OCI-LY7 (cell line): ENCODE results near the gene EXOC4. TPM values are rescaled to one million over a fixed set of nuclear protein-coding genes. Genes with fewer than 3 reads are reported as not detected.

Experiments
- BruUV-seq: library from RNA; stranded (reverse); fragments of 400-500 nt; replicated peaks from 2 replicates; lab custom pipeline; 2021; lab: Mats Ljungman, UMichigan
- CTCF ChIA-PET: fragments of 300-600 bp; sonication (Branson Sonifier 250); formaldehyde crosslinking; loops from one replicate; lab custom pipeline; 2022; ENCODE audit warnings: antibody characterized with exemption; ENCODE audit not compliant: unreplicated experiment; lab: Charles Lee
- POLR2A ChIA-PET: fragments of 300-600 bp; sonication (Branson Sonifier 250); formaldehyde crosslinking; loops from one replicate; lab custom pipeline; 2022; ENCODE audit warnings: antibody characterized with exemption; lab: Charles Lee
- DNase-seq: peaks from one replicate; pipeline ENCODE4 v3.0.0-alpha.2; 2015; ENCODE audit warnings: low spot score
- H2AFZ ChIP-seq: fragments of 200-600 bp; sonication (generic), shearing (Covaris generic); 2 replicates; pipeline ENCODE4 v1.6.1; 2014; ENCODE audit warnings: mild to moderate bottlenecking, antibody characterized with exemption, low read length, moderate library complexity
- H3K27ac ChIP-seq: fragments of 200-600 bp; sonication (generic); 2 replicates; pipeline ENCODE4 v1.5.1; 2014; ENCODE audit warnings: mixed run types, low read depth, mild to moderate bottlenecking, moderate library complexity, low read length, inconsistent platforms; ENCODE audit not compliant: poor library complexity, severe bottlenecking
- H3K36me3 ChIP-seq: fragments of 200-600 bp; sonication (generic); 2 replicates; pipeline ENCODE4 v1.6.1; 2014; ENCODE audit warnings: mild to moderate bottlenecking, antibody characterized with exemption, low read length, moderate library complexity, mixed read lengths; ENCODE audit not compliant: insufficient read depth
- H3K4me1 ChIP-seq: fragments of 200-600 bp; sonication (generic); 2 replicates; pipeline ENCODE4 v1.5.1; 2014; ENCODE audit warnings: mild to moderate bottlenecking, low read length; ENCODE audit not compliant: insufficient read depth, poor library complexity, severe bottlenecking
- H3K4me2 ChIP-seq: fragments of 200-600 bp; sonication (generic); 2 replicates; pipeline ENCODE4 v1.6.1; 2014; ENCODE audit warnings: mild to moderate bottlenecking, low read length
- H3K4me3 ChIP-seq: fragments of 200-600 bp; sonication (generic); 2 replicates; pipeline ENCODE4 v1.5.1; 2014; ENCODE audit warnings: mild to moderate bottlenecking, low read depth, low read length; ENCODE audit not compliant: poor library complexity, severe bottlenecking
- H3K79me2 ChIP-seq: fragments of 200-600 bp; sonication (generic); 2 replicates; pipeline ENCODE4 v1.6.1; 2016; ENCODE audit warnings: low read depth, mild to moderate bottlenecking, low read length, moderate library complexity, mixed read lengths; ENCODE audit not compliant: insufficient read depth
- H3K9me2 ChIP-seq: fragments of 200-600 bp; sonication (generic); 2 replicates; pipeline ENCODE4 v1.6.1; 2016; ENCODE audit warnings: mild to moderate bottlenecking, low read length, mixed read lengths; ENCODE audit not compliant: insufficient read depth
- H3K9me3 ChIP-seq: fragments of 200-600 bp; sonication (generic); 2 replicates; pipeline ENCODE4 v1.6.1; 2014; ENCODE audit warnings: mild to moderate bottlenecking, mixed run types, low read length, mixed read lengths
- H4K20me1 ChIP-seq: fragments of 200-600 bp; sonication (generic); 2 replicates; pipeline ENCODE4 v1.6.1; 2014; ENCODE audit warnings: mild to moderate bottlenecking, antibody characterized with exemption, low read length, moderate library complexity, mixed read lengths; ENCODE audit not compliant: insufficient read depth
- CTCF ChIP-seq: fragments of 200-600 bp; sonication (generic); conservative IDR thresholded peaks from 2 replicates; pipeline ENCODE4 v1.5.1; 2014; ENCODE audit warnings: mild to moderate bottlenecking, antibody characterized with exemption, low read length, moderate library complexity, mixed read lengths
- EZH2phosphoT487 ChIP-seq: fragments of 200-600 bp; sonication (generic); IDR thresholded peaks from 2 replicates; pipeline ENCODE4 v1.6.1; 2018; ENCODE audit warnings: low read depth, borderline replicate concordance, mild to moderate bottlenecking, mixed run types, antibody characterized with exemption, low read length, moderate library complexity, mixed read lengths
- intact Hi-C: fragments of 100-400 bp; cut with micrococcal nuclease; formaldehyde crosslinking; loops from one replicate; pipeline ENCODE4 v1.10.0; 2022; ENCODE audit not compliant: unreplicated experiment
- total RNA-seq, 2 experiments: library from RNA; depleted of rRNA in 1 of 2; stranded (reverse); fragments of >200 nt in 1 of 2; shearing (Covaris generic) in 1 of 2; gene quantifications; 2 replicates each; pipeline ENCODE4 v1.2.3, GENCODE V29; 2014 to 2022

EXOC4 gene
- total RNA-seq, 2 experiments from 2014 or later, result 75.1 to 93.2 TPM

GRCh38 chr7:133614251-133614650 is 361.4 kb downstream of the EXOC4 start:
- Histone ChIP-seq H3K9me2 (no peaks in the 10 kb centered on the region), H3K4me1 (no peaks in the 10 kb centered on the region), H3K9me3 (no peaks in the 10 kb centered on the region), H3K79me2 (no peaks in the 10 kb centered on the region), H4K20me1 (no peaks in the 10 kb centered on the region), H3K4me3 (no peak overlapping the region), H2AFZ (no peak overlapping the region), H3K36me3 (no peaks in the 10 kb centered on the region), H3K4me2 (no peak overlapping the region), H3K27ac (no peak overlapping the region)
- POLR2A ChIA-PET, result no interaction called here
- TF ChIP-seq CTCF (no peak), EZH2phosphoT487 (no peak)
- DNase-seq, result no peak
- no TSS peak for BruUV-seq
- CTCF ChIA-PET, result no interaction called here
- intact Hi-C loops, result no loop called here

GRCh38 chr7:133618970-133619369 is 366.1 kb downstream of the EXOC4 start:
- Histone ChIP-seq H3K4me2 (no peak overlapping the region), H3K9me3 (no peaks in the 10 kb centered on the region), H3K9me2 (no peaks in the 10 kb centered on the region), H3K79me2 (no peaks in the 10 kb centered on the region), H4K20me1 (no peaks in the 10 kb centered on the region), H3K4me1 (no peaks in the 10 kb centered on the region), H3K4me3 (no peak overlapping the region), H3K27ac (no peak overlapping the region), H3K36me3 (no peaks in the 10 kb centered on the region), H2AFZ (no peak overlapping the region)
- CTCF ChIA-PET, result no interaction called here
- POLR2A ChIA-PET, result interaction anchor here (0.7 to 0.8 kb wide), 2 partner anchors 44 to 1282 kb away, joined by 3 read pairs; no protein-coding TSS in a partner anchor
- no peak for TF ChIP-seq EZH2phosphoT487
- no peak for TF ChIP-seq CTCF
- DNase-seq, result no peak
- intact Hi-C loops, result no loop called here
- no TSS peak for BruUV-seq

DNA sequence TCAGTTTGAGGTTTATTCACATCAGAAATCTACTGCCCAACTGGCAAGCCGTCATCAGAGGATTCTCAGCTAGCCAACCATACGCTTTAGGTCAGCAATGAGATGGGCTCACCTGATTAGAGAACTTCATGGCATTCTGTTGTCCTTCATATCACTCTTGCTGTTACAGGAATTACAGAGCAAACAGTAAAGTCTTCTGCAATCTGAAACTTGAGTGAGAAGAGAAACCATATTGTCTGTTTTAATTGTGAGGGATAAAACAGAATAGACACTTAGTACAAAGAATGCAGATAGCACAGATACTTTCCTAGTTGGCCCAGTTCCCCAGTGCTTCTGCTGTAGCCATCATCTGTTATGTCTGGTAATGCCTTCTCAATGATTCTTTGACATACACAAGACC is 366.6 kb downstream of the EXOC4 start:
- DNase-seq, result no peak
- no peaks in the 10 kb centered on the region for H4K20me1 ChIP-seq
- no peaks in the 10 kb centered on the region for H3K9me2 ChIP-seq
- H3K36me3 ChIP-seq, result no peaks in the 10 kb centered on the region
- H3K4me3 ChIP-seq, result no peak overlapping the region
- H2AFZ ChIP-seq, result no peak overlapping the region
- BruUV-seq, result no TSS peak
- intact Hi-C loops, result no loop called here
- CTCF ChIA-PET, result no interaction called here
- H3K9me3 ChIP-seq, result no peaks in the 10 kb centered on the region
- no peaks in the 10 kb centered on the region for H3K4me1 ChIP-seq
- H3K4me2 ChIP-seq, result no peak overlapping the region
- no peak overlapping the region for H3K27ac ChIP-seq
- POLR2A ChIA-PET, result interaction anchor here (0.7 to 0.8 kb wide), 2 partner anchors 45 to 1283 kb away, joined by 3 read pairs; no protein-coding TSS in a partner anchor
- TF ChIP-seq EZH2phosphoT487, result no peak
- TF ChIP-seq CTCF, result no peak
- no peaks in the 10 kb centered on the region for H3K79me2 ChIP-seq
